Measurements from ENCODE around the gene NANOS2. TPM values are rescaled to one million over a fixed set of nuclear protein-coding genes. Genes with fewer than 3 reads are reported as not detected.

The NANOS2 gene
- total and polyA plus RNA-seq, 2 experiments from 2014 or later: not detected

DNA sequence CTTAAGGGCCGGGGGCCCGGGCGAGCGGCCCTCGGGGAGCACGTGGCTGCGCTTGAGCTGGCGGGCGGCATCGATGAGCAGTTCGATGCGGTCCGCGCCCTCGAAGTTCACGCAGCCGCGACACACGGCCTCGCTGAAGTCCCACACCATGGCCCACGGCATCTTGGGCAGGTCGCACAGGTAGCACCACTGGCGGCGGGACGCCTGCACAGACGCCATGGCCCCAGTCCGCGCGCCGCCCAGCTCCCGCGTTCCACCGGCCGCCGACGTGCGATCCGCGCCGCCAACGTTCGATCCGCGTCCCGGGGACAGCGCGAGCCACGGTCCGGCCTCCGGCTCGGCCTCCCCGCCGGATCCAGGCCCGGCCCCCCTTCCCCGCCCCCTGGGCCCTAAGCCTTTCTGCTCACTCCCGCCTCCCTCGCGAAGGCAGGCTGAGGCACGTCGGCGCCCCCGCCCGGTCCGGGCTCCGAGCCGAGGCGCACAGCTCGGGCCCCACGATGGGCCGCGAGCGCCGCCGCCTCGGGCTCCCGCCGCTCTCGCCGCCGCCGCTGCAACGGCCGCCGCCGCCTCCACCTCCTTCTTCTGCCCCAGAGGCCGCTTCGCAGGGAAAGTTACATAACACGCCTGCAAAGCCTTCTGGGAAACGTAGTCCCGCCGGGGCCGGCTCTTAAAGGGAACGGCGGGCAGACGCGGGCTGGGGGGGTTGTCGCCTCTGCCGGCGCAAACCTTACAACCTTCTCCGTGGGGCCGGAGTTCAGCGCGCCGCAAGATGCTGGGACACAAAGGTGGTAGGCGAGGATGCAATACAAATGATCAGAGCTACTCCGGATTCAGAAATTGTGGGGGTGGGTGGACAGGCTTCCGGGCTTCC, 28.8 kb downstream of the NANOS2 start, which contains the start of gene IRF2BP1:
Gene IRF2BP1, minus strand, starts transcription at position 586 of the 871 bp plus-strand sequence. Its CDS starts 367 bp downstream, at position 219.
- in situ Hi-C loops (cut with MboI): no loop called here
- Histone ChIP-seq H3K9ac (peak within 1 kb of the TSS; percentile 92), H3K27me3 (replicated peaks; ENCODE audit: insufficient read depth) (no peaks in the 10 kb centered on the region), H3K4me1 (ENCODE audit: insufficient read depth) (peaks cover 4% of the 10 kb centered on the region), H3K9me3 (ENCODE audit: low read depth) (no peaks in the 10 kb centered on the region), H3K9me2 (ENCODE audit: insufficient read depth) (no peaks in the 10 kb centered on the region), H3K4me2 (ENCODE audit: unreplicated experiment) (peak within 1 kb of the TSS; percentile 83), H4K20me1 (ENCODE audit: insufficient read depth) (no peaks in the 10 kb centered on the region), H3K36me3 (ENCODE audit: low read depth) (no peaks in the 10 kb centered on the region), H3K4me3 (peak within 1 kb of the TSS; percentile 89), H2AFZ (peak within 1 kb of the TSS; percentile 88), H3K27ac (peak within 1 kb of the TSS; percentile 79), H3F3A (ENCODE audit: insufficient read depth) (peaks cover 5% of the 10 kb centered on the region), H3K79me2 (ENCODE audit: insufficient read depth) (peaks cover 21% of the 10 kb centered on the region)
- no peak for TF ChIP-seq EZH2phosphoT487 (IDR thresholded peaks at IDR 0.05; ENCODE audit: insufficient read depth, low read depth)
- TF ChIP-seq EZH2 (IDR thresholded peaks at IDR 0.05; ENCODE audit: insufficient read depth, poor library complexity, severe bottlenecking): no peak
- WGBS, 2 experiments (ENCODE audit: low coverage in 1 of 2, low lambda C conversion rate in 2 of 2, missing lambda C conversion rate in 2 of 2): 1% methylated on average over 49 to 67 of the region's 107 CpGs
- DNase-seq: peak; percentile 98

DNA sequence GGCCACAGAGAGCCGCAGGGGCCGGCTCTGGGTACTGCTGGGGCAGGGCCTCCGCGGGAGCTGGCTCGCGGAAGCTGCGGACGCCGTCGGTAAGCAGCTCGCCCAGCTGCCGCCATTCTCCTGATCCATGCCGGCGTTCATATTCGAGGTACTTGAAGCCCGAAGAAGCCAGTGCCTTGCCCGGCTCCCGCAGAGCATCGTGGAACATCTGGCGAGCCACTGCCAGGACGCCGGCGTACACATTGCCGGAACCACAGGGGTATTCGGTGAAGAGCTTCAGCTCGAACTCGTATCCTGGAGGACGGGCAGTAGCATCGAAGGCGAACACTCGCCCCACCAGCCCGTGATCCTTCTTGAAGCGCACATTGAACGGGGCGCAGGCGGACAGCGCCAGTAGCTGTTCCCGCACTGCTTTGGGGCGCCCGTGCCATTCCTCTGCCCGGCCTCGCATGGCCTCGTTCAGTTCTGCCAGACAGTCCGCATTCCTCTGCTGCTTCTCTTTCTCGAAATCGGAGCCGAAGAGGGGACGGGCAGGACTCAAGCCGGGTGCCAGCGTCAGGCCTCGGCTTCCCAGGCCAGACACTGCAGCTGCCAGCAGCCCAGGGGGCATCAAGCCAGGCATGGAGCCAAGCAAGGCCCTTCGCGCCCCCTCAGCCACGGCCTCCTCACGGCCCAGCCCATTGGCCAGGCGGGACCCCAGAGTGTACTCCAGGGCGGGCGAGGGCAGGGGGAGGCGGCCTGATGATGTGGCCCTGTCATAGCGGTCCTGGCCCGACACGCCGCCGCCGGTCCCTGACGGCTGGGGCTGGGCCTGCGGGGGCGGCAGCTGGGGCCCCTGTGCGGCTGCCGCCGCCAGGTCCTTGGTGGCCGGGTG, 29.7 kb downstream of the NANOS2 start:
- H3K9me3 ChIP-seq (ENCODE audit: low read depth): no peaks in the 10 kb centered on the region
- peak overlapping the region; percentile 88; the same call in 1 of the 2 replicates for H2AFZ ChIP-seq
- no peaks in the 10 kb centered on the region for H3K9me2 ChIP-seq (ENCODE audit: insufficient read depth)
- TF ChIP-seq EZH2phosphoT487 (IDR thresholded peaks at IDR 0.05; ENCODE audit: insufficient read depth, low read depth): no peak
- no peak for TF ChIP-seq EZH2 (IDR thresholded peaks at IDR 0.05; ENCODE audit: insufficient read depth, poor library complexity, severe bottlenecking)
- H3K27ac ChIP-seq: peak overlapping the region; percentile 79
- peaks cover 21% of the 10 kb centered on the region for H3K79me2 ChIP-seq (ENCODE audit: insufficient read depth)
- no peaks in the 10 kb centered on the region for H3K36me3 ChIP-seq (ENCODE audit: low read depth)
- no peaks in the 10 kb centered on the region for H3K27me3 ChIP-seq (replicated peaks; ENCODE audit: insufficient read depth)
- H3F3A ChIP-seq (ENCODE audit: insufficient read depth): peaks cover 5% of the 10 kb centered on the region
- H3K4me1 ChIP-seq (ENCODE audit: insufficient read depth): peaks cover 4% of the 10 kb centered on the region
- H4K20me1 ChIP-seq (ENCODE audit: insufficient read depth): no peaks in the 10 kb centered on the region
- 52 to 65% methylated on average over 45 to 55 of the region's 72 CpGs for WGBS, 2 experiments (ENCODE audit: low coverage in 1 of 2, low lambda C conversion rate in 2 of 2, missing lambda C conversion rate in 2 of 2)
- peak; percentile 60 for DNase-seq
- in situ Hi-C loops (cut with MboI): no loop called here
- peak overlapping the region; percentile 92 for H3K9ac ChIP-seq
- peak overlapping the region; percentile 89 for H3K4me3 ChIP-seq
- peak overlapping the region; percentile 83 for H3K4me2 ChIP-seq (ENCODE audit: unreplicated experiment)

DNA sequence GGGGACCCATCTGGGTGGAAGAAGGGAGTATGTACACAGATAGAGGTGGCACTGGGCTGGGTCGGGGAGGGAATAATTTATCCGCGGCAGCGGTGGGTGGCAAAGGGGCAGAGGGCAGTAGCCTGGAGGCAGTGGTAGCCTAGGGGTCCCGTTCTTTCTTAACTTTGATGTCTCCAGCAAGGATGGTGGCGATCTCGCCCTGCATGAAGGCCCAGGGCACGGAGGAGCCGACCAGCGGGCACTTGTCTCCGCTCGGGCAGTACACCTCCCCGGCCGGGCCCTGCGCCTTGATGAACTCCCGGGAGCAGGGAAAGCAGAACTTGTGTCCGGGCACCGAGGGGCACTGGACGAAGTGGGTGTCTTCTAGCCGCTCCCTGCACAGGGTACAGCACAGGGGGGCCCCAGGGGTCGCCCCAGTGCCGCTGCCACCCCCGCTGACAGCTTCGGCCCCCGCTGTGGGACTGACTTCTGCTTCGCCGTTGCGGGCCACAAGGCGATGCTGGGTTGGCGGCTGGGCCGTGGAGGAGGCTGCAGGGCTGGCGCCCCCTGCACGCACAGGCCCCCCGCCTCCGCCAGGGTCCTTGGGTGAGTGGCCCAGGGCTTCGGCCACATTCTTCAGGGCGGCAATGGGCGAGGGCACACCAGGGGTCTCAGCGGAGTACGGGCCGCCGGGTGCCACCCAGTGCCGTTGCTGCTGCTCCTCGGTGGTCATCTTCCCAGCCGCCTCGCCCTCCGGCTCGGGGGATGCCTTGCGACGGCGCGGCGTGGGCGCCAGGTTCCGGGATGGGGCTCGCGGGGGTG, 30.5 kb downstream of the NANOS2 start:
- no peaks in the 10 kb centered on the region for H3K9me2 ChIP-seq (ENCODE audit: insufficient read depth)
- no peak for DNase-seq
- peaks cover 4% of the 10 kb centered on the region for H3K4me1 ChIP-seq (ENCODE audit: insufficient read depth)
- H3K27me3 ChIP-seq (replicated peaks; ENCODE audit: insufficient read depth): no peaks in the 10 kb centered on the region
- H3F3A ChIP-seq (ENCODE audit: insufficient read depth): peaks cover 5% of the 10 kb centered on the region
- H3K9ac ChIP-seq: peak overlapping the region; percentile 18; the same call in 1 of the 2 replicates
- no peak overlapping the region for H3K27ac ChIP-seq
- in situ Hi-C loops (cut with MboI): no loop called here
- H4K20me1 ChIP-seq (ENCODE audit: insufficient read depth): no peaks in the 10 kb centered on the region
- no peak for TF ChIP-seq EZH2phosphoT487 (IDR thresholded peaks at IDR 0.05; ENCODE audit: insufficient read depth, low read depth)
- TF ChIP-seq EZH2 (IDR thresholded peaks at IDR 0.05; ENCODE audit: insufficient read depth, poor library complexity, severe bottlenecking): no peak
- 91 to 92% methylated on average over 40 to 57 of the region's 57 CpGs for WGBS, 2 experiments (ENCODE audit: low coverage in 1 of 2, low lambda C conversion rate in 2 of 2, missing lambda C conversion rate in 2 of 2)
- H3K9me3 ChIP-seq (ENCODE audit: low read depth): no peaks in the 10 kb centered on the region
- no peak overlapping the region for H2AFZ ChIP-seq
- H3K36me3 ChIP-seq (ENCODE audit: low read depth): no peaks in the 10 kb centered on the region
- H3K4me2 ChIP-seq (ENCODE audit: unreplicated experiment): peak overlapping the region; percentile 56
- H3K4me3 ChIP-seq: peak overlapping the region; percentile 29; the same call in 1 of the 2 replicates
- peaks cover 21% of the 10 kb centered on the region for H3K79me2 ChIP-seq (ENCODE audit: insufficient read depth)
